PC-3 (cell line): ENCODE results near the gene POLR2H. TPM values are rescaled to one million over a fixed set of nuclear protein-coding genes. Genes with fewer than 3 reads are reported as not detected.

Experiments
- ATAC-seq: fragments of 200-7000 bp; cut with Tn5 transposase; 2 replicates; pipeline ENCODE4 v1.9.1; 2020; ENCODE audit warnings: mild to moderate bottlenecking, moderate library complexity
- BruUV-seq: library from RNA; stranded (reverse); fragments of 400-500 nt; replicated peaks from 2 replicates; lab custom pipeline; 2021; lab: Mats Ljungman, UMichigan
- CTCF ChIA-PET: fragments of 300-600 bp; sonication (Branson Sonifier 250); formaldehyde crosslinking; loops from one replicate; lab custom pipeline; 2022; ENCODE audit warnings: antibody characterized with exemption; lab: Charles Lee
- POLR2A ChIA-PET: fragments of 300-600 bp; sonication (Branson Sonifier 250); formaldehyde crosslinking; loops from one replicate; lab custom pipeline; 2022; ENCODE audit warnings: antibody characterized with exemption; ENCODE audit not compliant: unreplicated experiment; lab: Charles Lee
- DNase-seq: peaks from one replicate; pipeline ENCODE4 v3.0.0-alpha.2; 2015
- H2AFZ ChIP-seq: fragments of 300-600 bp; sonication (generic); 2 replicates; pipeline ENCODE4 v1.6.0; 2016; ENCODE audit warnings: antibody characterized with exemption, low read length
- H3F3A ChIP-seq: fragments of 300-600 bp; sonication (generic); one replicate; pipeline ENCODE4 v1.6.0; 2017; ENCODE audit warnings: antibody characterized with exemption, low read length, control low read depth, mild to moderate bottlenecking; ENCODE audit not compliant: unreplicated experiment
- H3K27ac ChIP-seq: fragments of 300-600 bp; sonication (generic); 2 replicates; pipeline ENCODE4 v1.5.1; 2016; ENCODE audit warnings: mild to moderate bottlenecking, low read length
- H3K27me3 ChIP-seq: fragments of 300-600 bp; sonication (generic); 2 replicates; pipeline ENCODE4 v1.6.1; 2016; ENCODE audit warnings: low read length, mixed read lengths
- H3K36me3 ChIP-seq: fragments of 300-600 bp; sonication (generic); 2 replicates; pipeline ENCODE4 v1.6.1; 2016; ENCODE audit warnings: low read depth, mixed run types, low read length, mixed read lengths
- H3K4me1 ChIP-seq: fragments of 300-600 bp; sonication (generic); 2 replicates; pipeline ENCODE4 v1.5.1; 2016; ENCODE audit warnings: low read length; ENCODE audit not compliant: insufficient read depth
- H3K4me2 ChIP-seq: fragments of 300-600 bp; sonication (generic); 2 replicates; pipeline ENCODE4 v1.6.0; 2016; ENCODE audit warnings: low read length
- H3K4me3 ChIP-seq: fragments of 300-600 bp; sonication (generic); 2 replicates; pipeline ENCODE4 v1.5.1; 2016; ENCODE audit warnings: mild to moderate bottlenecking, low read length, mixed read lengths
- H3K79me2 ChIP-seq: fragments of 300-600 bp; sonication (generic); 2 replicates; pipeline ENCODE4 v1.6.1; 2017; ENCODE audit warnings: low read length, mixed read lengths
- H3K9ac ChIP-seq: fragments of 300-600 bp; sonication (generic); 2 replicates; pipeline ENCODE4 v1.6.0; 2016; ENCODE audit warnings: mild to moderate bottlenecking, low read length
- H3K9me2 ChIP-seq: fragments of 300-600 bp; sonication (generic); replicated peaks from 2 replicates; pipeline ENCODE4 v1.6.1; 2016; ENCODE audit warnings: mixed run types, low read length, mixed read lengths
- H3K9me3 ChIP-seq: fragments of 300-600 bp; sonication (generic); 2 replicates; pipeline ENCODE4 v1.6.1; 2016; ENCODE audit warnings: low read length, mixed read lengths
- H4K20me1 ChIP-seq: fragments of 300-600 bp; sonication (generic); 2 replicates; pipeline ENCODE4 v1.6.1; 2016; ENCODE audit warnings: low read length, mixed read lengths
- EZH2 ChIP-seq: fragments of 300-600 bp; sonication (generic); IDR thresholded peaks from one replicate; pipeline ENCODE4 v1.6.1; 2017; ENCODE audit warnings: antibody characterized with exemption, mild to moderate bottlenecking, low read length; ENCODE audit not compliant: unreplicated experiment
- EZH2phosphoT487 ChIP-seq: fragments of 300-600 bp; sonication (generic); IDR thresholded peaks from 2 replicates; pipeline ENCODE4 v1.6.1; 2018; ENCODE audit warnings: mild to moderate bottlenecking, antibody characterized with exemption, low read length, borderline replicate concordance
- intact Hi-C: fragments of 100-400 bp; cut with micrococcal nuclease; formaldehyde crosslinking; loops from 2 replicates; pipeline ENCODE4 v1.9.0; 2023
- total RNA-seq: library from RNA; depleted of rRNA; stranded (reverse); fragments of >200 nt; gene quantifications from 2 replicates; pipeline ENCODE4 v1.2.3, GENCODE V29; 2014
- TF ChIP-seq, protein P1 (sequence below): fragments of 300-600 bp; sonication (generic); conservative IDR thresholded peaks from 2 replicates; pipeline ENCODE4 v1.5.1; 2017; ENCODE audit warnings: antibody characterized with exemption, low read depth, mild to moderate bottlenecking, low read length

The POLR2H gene
- total RNA-seq, 1 experiment from 2014 or later = 193 TPM

DNA sequence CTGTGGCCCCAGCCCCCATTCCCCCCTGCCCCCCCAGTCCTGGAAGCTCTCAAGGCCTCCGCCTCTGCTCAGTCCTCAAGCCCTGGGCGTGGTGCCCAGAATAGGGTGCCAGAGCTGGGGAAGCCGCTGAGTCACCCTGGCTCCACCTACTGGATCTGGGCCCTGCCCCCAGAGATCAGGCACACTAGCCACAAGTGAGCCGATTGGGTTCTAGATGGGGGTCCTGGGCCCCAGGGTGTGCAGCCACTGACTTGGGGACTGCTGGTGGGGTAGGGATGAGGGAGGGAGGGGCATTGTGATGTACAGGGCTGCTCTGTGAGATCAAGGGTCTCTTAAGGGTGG lies 41.4 kb upstream of the POLR2H start:
- Histone ChIP-seq H3K9ac (peak overlapping the region; percentile 46; the same call in 1 of the 2 replicates), H3K4me1 (peaks cover 40% of the 10 kb centered on the region), H3F3A (no peaks in the 10 kb centered on the region), H3K4me3 (peak overlapping the region; percentile 52), H3K4me2 (peak overlapping the region; percentile 81), H3K27ac (peak overlapping the region; percentile 88), H3K36me3 (peaks cover 73% of the 10 kb centered on the region), H3K9me3 (no peaks in the 10 kb centered on the region), H3K27me3 (no peaks in the 10 kb centered on the region), H3K9me2 (no peaks in the 10 kb centered on the region), H2AFZ (no peak overlapping the region), H3K79me2 (peaks cover 93% of the 10 kb centered on the region), H4K20me1 (peaks cover 76% of the 10 kb centered on the region)
- TF ChIP-seq, protein P1, sequence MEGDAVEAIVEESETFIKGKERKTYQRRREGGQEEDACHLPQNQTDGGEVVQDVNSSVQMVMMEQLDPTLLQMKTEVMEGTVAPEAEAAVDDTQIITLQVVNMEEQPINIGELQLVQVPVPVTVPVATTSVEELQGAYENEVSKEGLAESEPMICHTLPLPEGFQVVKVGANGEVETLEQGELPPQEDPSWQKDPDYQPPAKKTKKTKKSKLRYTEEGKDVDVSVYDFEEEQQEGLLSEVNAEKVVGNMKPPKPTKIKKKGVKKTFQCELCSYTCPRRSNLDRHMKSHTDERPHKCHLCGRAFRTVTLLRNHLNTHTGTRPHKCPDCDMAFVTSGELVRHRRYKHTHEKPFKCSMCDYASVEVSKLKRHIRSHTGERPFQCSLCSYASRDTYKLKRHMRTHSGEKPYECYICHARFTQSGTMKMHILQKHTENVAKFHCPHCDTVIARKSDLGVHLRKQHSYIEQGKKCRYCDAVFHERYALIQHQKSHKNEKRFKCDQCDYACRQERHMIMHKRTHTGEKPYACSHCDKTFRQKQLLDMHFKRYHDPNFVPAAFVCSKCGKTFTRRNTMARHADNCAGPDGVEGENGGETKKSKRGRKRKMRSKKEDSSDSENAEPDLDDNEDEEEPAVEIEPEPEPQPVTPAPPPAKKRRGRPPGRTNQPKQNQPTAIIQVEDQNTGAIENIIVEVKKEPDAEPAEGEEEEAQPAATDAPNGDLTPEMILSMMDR = no peak
- TF ChIP-seq EZH2phosphoT487 (no peak), EZH2 (no peak)
- DNase-seq = peak; percentile 98
- peak; percentile 80 for ATAC-seq
- intact Hi-C loops = loop anchor here (1.0 kb wide), 1 partner anchor 12 kb away; no protein-coding TSS in a partner anchor
- no TSS peak for BruUV-seq
- POLR2A ChIA-PET = interaction anchor here (0.5 kb wide), 1 partner anchor 168 kb away, joined by 8 read pairs; no protein-coding TSS in a partner anchor
- CTCF ChIA-PET = interaction anchor here (0.8 to 0.9 kb wide), 2 partner anchors 14 to 26 kb away, joined by 5 read pairs; no protein-coding TSS in a partner anchor

DNA sequence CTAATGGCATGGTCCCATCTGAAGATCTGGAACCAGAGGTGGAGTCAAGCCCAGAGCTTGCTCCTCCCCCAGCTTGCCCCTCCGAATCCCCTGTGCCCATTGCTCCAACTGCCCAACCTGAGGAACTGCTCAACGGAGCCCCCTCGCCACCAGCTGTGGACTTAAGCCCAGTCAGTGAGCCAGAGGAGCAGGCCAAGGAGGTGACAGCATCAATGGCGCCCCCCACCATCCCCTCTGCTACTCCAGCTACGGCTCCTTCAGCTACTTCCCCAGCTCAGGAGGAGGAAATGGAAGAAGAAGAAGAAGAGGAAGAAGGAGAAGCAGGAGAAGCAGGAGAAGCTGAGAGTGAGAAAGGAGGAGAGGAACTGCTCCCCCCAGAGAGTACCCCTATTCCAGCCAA lies 39.8 kb upstream of the POLR2H start:
- H3K4me3 ChIP-seq = no peak overlapping the region
- no peak overlapping the region for H2AFZ ChIP-seq
- DNase-seq (no peak), ATAC-seq (no peak)
- TF ChIP-seq, protein P1 = no peak
- TF ChIP-seq EZH2phosphoT487 = no peak
- no peak for TF ChIP-seq EZH2
- no peak overlapping the region for H3K9ac ChIP-seq
- CTCF ChIA-PET = no interaction called here
- H3K9me2 ChIP-seq = no peaks in the 10 kb centered on the region
- no peaks in the 10 kb centered on the region for H3F3A ChIP-seq
- H3K27me3 ChIP-seq = no peaks in the 10 kb centered on the region
- H4K20me1 ChIP-seq = peaks cover 65% of the 10 kb centered on the region
- H3K4me1 ChIP-seq = peaks cover 36% of the 10 kb centered on the region
- BruUV-seq = TSS peak; percentile 6
- no peak overlapping the region for H3K27ac ChIP-seq
- H3K79me2 ChIP-seq = peaks cover 88% of the 10 kb centered on the region
- intact Hi-C loops = no loop called here
- peaks cover 81% of the 10 kb centered on the region for H3K36me3 ChIP-seq
- no peaks in the 10 kb centered on the region for H3K9me3 ChIP-seq
- H3K4me2 ChIP-seq = no peak overlapping the region
- POLR2A ChIA-PET = no interaction called here

- H3F3A ChIP-seq = no peaks in the 10 kb centered on the region
- DNase-seq (no peak), ATAC-seq (no peak)
- no peak for TF ChIP-seq EZH2
- TF ChIP-seq EZH2phosphoT487 = no peak
- TF ChIP-seq, protein P1 = no peak
- intact Hi-C loops = no loop called here
- peaks cover 86% of the 10 kb centered on the region for H3K79me2 ChIP-seq
- no TSS peak for BruUV-seq
- no peaks in the 10 kb centered on the region for H3K9me3 ChIP-seq
- H2AFZ ChIP-seq = no peak overlapping the region
- H3K4me3 ChIP-seq = no peak overlapping the region
- peaks cover 24% of the 10 kb centered on the region for H3K4me1 ChIP-seq
- no peak overlapping the region for H3K4me2 ChIP-seq
- H3K27ac ChIP-seq = no peak overlapping the region
- ChIA-PET CTCF (no interaction called here), POLR2A (no interaction called here)
- H3K27me3 ChIP-seq = no peaks in the 10 kb centered on the region
- H3K9me2 ChIP-seq = no peaks in the 10 kb centered on the region
- peaks cover 53% of the 10 kb centered on the region for H4K20me1 ChIP-seq
- H3K9ac ChIP-seq = no peak overlapping the region
- H3K36me3 ChIP-seq = peaks cover 81% of the 10 kb centered on the region
Observed at GRCh38 chr3:184322731-184323487, 38.6 kb upstream of the POLR2H start.
